IMR-90 (cell line): ENCODE data around the gene TNS2.
"Not testable (repeated sequence)": the region's sequence is repeated elsewhere in the genome, so short reads cannot be mapped to it uniquely, and the experiment has no call there.

Experiments used
- BHLHE40 ChIP-seq: fragments of 150-350 bp; IDR thresholded peaks from 2 replicates; pipeline ENCODE4 v1.6.1; 2016; ENCODE audit warnings: mild to moderate bottlenecking, low read depth, low read length
- CHD1 ChIP-seq: IDR thresholded peaks from 2 replicates; pipeline ENCODE4 v1.6.1; 2012; ENCODE audit warnings: low read depth, low read length, improper control_type of control experiment
- FOS ChIP-seq: fragments of 150-350 bp; IDR thresholded peaks from 2 replicates; pipeline ENCODE4 v1.6.1; 2016; ENCODE audit warnings: low read depth, low read length
- MAFK ChIP-seq: IDR thresholded peaks from 2 replicates; pipeline ENCODE4 v1.6.1; 2012; ENCODE audit warnings: low read depth, low read length, improper control_type of control experiment
- MXI1 ChIP-seq: IDR thresholded peaks from 2 replicates; pipeline ENCODE4 v1.6.1; 2012; ENCODE audit warnings: low read depth, mild to moderate bottlenecking, low read length, moderate library complexity, borderline replicate concordance
- POLR2A ChIP-seq: IDR thresholded peaks from 2 replicates; pipeline ENCODE4 v1.6.1; 2012; ENCODE audit warnings: mild to moderate bottlenecking, low read depth, low read length
- RAD21 ChIP-seq: IDR thresholded peaks from 2 replicates; pipeline ENCODE4 v1.6.1; 2012; ENCODE audit warnings: low read length, improper control_type of control experiment
- RCOR1 ChIP-seq: IDR thresholded peaks from 2 replicates; pipeline ENCODE4 v1.6.1; 2012; ENCODE audit warnings: mild to moderate bottlenecking, low read length, improper control_type of control experiment; ENCODE audit not compliant: insufficient replicate concordance
- RFX5 ChIP-seq: IDR thresholded peaks from 2 replicates; pipeline ENCODE4 v1.8.0; 2012; ENCODE audit warnings: low read depth, mild to moderate bottlenecking, low read length, moderate library complexity
- SMC3 ChIP-seq: fragments of 150-350 bp; IDR thresholded peaks from 2 replicates; pipeline ENCODE4 v1.6.1; 2016; ENCODE audit warnings: low read depth, mild to moderate bottlenecking, antibody characterized with exemption, low read length, moderate library complexity
- TF ChIP-seq, protein P1 (sequence below): conservative IDR thresholded peaks from 2 replicates; pipeline ENCODE4 v1.5.1; 2012; ENCODE audit warnings: mild to moderate bottlenecking, low read depth, low read length, improper control_type of control experiment
- TF ChIP-seq, protein P2 (sequence below): fragments of 150-350 bp; IDR thresholded peaks from 2 replicates; pipeline ENCODE4 v1.6.1; 2016; ENCODE audit warnings: low read depth, mild to moderate bottlenecking, low read length, moderate library complexity, borderline replicate concordance

DNA sequence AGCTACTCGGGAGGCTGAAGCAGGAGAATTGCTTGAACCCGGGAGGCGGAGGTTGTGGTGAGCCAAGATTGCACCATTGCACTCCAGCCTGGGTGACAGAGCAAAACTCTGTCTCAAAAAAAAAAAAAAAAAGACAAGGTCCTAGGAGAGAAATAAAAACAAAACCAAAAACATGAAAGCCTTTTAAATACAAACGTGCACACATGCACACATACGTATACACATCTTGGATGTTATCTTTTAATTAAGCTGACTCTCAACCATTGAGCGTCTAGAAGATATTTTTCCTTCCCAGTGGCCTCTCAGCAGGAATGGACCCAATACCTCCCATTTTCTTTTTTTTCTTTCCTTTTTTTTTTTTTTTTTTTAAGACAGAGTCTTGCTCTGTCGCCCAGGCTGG, 62.6 kb downstream of the TNS2 start:
- TF ChIP-seq, protein P1, sequence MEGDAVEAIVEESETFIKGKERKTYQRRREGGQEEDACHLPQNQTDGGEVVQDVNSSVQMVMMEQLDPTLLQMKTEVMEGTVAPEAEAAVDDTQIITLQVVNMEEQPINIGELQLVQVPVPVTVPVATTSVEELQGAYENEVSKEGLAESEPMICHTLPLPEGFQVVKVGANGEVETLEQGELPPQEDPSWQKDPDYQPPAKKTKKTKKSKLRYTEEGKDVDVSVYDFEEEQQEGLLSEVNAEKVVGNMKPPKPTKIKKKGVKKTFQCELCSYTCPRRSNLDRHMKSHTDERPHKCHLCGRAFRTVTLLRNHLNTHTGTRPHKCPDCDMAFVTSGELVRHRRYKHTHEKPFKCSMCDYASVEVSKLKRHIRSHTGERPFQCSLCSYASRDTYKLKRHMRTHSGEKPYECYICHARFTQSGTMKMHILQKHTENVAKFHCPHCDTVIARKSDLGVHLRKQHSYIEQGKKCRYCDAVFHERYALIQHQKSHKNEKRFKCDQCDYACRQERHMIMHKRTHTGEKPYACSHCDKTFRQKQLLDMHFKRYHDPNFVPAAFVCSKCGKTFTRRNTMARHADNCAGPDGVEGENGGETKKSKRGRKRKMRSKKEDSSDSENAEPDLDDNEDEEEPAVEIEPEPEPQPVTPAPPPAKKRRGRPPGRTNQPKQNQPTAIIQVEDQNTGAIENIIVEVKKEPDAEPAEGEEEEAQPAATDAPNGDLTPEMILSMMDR = not testable (repeated sequence)
- not testable (repeated sequence) for TF ChIP-seq RAD21, RFX5, RCOR1, BHLHE40, SMC3, MXI1, POLR2A, MAFK, FOS, CHD1
- TF ChIP-seq, protein P2, sequence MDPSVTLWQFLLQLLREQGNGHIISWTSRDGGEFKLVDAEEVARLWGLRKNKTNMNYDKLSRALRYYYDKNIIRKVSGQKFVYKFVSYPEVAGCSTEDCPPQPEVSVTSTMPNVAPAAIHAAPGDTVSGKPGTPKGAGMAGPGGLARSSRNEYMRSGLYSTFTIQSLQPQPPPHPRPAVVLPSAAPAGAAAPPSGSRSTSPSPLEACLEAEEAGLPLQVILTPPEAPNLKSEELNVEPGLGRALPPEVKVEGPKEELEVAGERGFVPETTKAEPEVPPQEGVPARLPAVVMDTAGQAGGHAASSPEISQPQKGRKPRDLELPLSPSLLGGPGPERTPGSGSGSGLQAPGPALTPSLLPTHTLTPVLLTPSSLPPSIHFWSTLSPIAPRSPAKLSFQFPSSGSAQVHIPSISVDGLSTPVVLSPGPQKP = not testable (repeated sequence)
